Activated CD8-positive, alpha-beta memory T cell treated with anti-CD3 and anti-CD28 coated beads for 24 hours (primary cell): Measurements from ENCODE around the gene RANBP2.

Experiments
- DNase-seq: peaks from one replicate; pipeline ENCODE4 v3.0.0-alpha.2; 2020

RANBP2 gene

DNA sequence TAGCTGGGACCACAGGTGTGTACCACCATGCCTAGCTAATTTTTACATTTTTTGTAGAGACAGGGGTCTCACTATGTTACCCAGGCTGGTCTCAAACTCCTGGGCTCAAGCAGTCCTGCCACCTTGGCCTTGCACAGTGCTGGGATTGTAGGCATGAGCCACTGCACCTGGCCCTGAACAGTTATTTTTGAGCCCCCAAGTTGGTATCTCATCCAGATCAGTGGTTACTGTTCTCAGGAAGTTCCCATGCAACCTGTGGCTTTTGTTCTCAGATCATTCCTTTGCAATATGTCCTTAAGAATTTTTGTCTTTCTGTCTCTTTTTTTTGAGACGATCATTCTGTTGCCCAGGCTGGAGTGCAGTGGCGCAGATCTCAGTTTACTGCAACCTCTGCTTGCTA, 59.6 kb downstream of the RANBP2 start:
- DNase-seq: no peak

DNA sequence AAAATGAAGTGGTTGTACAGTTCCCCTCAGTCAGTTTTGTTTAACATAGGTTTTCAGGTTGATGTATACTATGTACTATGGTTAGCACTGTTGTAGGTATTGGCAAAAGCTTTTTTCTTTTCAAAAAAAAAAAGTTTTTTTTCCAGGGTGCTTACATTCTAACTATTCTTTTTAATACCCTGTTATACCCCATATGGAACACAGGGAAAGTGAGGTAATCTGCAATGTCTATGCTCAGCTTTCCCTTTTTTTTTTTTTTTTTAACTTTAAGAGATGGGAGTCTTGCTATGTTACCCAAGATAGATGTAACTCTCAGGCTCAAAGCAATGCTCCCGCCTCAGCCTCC, 66.7 kb downstream of the RANBP2 start:
- no peak for DNase-seq

DNA sequence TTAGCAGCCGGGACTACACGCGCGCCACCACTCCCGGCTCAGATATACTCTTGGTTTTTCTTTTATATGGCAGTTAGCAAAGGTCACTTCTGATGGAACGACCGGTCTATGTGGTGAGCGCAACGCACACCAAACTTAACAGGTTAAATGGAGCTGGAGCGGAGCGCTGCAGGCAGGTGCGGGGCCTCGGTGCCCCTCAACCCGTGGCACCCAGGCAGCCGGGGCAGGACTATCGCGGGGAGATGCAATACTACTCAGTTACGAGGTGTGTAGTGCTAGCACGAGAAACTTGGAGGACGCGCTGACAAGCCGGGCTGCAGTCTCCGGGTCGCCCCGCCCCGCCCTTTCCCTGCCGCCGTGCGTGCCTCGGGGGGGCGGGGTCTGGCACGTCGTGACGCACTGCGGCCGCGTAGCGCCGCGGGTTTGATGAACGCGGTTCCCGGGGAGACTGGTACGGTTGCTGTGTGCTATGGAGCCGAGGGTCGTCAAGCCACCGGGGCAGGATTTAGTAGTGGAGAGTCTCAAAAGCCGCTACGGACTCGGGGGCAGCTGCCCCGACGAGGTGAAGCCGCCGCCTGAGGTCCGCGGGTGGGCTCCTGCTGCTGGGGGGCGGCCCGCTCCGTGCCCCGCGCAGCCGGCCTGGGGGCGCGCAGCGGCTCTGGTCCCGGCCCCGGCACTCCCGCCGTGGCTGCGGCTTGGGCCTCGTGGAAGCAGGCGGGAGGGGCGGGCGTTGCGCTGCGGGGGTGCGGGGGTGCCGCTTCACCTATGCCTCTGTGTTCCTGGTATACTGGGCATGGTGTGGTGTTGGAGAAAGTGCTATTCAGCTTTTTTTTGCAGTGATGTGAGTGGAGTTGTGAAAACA, 67.3 kb downstream of the RANBP2 start, which contains the start of gene CCDC138:
Gene CCDC138, plus strand, starts transcription at position 418 of the 862 bp plus-strand sequence. Its CDS starts 52 bp downstream, at position 470.
- peak; percentile 95 for DNase-seq

DNA sequence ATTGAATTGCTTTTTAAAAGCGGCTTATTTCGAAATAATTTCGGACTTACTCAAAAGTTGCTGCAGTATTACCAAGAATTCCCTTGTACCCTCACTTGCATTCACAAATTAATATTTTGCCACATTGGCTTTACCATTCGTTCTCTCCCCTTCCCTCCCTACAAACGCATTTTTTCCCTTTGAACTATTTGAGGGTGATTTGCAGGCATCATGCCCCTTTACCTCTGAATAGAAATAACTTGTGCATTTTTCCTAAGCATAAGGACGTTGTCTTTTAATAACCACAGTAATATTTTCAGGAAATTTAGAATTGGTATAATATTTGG, 67.9 kb downstream of the RANBP2 start:
- DNase-seq: no peak

DNA sequence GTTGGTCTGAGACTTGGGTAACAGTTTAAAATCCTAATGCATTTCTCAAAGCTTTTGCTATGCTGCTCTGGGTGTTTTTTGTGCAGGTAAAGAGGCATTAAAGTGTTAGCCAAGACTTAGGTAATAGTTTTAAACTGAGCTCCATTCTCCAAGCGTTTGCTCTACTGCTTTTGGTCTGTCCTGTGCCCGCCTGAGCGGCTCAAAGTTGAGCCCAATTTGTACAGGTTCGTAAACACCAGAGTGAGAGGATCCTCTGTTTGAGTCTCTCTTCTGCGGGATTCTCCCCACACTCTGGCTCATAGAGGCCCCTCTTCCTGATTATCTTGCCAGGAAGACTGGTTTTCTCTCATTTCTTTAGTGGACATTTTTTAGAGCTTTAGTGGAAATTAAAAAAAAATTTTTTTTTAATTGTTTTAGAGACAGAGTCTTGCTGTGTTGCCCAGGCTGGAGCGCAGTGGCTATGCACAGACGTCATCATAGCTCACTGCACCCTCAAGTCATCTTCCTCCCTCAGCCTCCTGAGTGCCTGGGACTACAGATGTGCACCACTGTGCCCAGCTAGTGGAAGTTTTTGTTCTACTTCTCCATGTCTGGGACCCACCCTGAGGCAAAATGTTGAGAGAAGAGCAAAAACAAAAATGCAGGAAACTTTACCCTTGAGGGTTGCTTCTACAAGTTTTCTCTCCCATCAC, 83.9 kb downstream of the RANBP2 start:
- DNase-seq: no peak

DNA sequence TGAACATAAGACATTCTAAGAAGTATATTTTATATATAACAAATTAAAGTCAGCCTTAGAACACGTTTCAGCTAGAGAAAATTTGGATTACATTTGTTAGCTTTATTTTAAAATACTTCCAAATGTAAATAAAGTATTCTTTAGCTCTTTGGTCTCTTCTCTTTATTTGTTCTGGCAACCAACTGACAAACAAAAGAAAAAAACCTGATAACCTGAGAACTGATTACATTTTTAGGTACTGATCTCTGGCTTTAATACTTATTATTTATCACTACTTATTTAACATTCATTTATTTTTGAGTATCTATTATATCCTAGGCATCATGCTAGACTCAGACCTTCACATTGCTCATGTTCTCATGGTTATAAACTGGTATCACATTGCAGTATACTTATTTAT, 85.8 kb downstream of the RANBP2 start:
- no peak for DNase-seq

DNA sequence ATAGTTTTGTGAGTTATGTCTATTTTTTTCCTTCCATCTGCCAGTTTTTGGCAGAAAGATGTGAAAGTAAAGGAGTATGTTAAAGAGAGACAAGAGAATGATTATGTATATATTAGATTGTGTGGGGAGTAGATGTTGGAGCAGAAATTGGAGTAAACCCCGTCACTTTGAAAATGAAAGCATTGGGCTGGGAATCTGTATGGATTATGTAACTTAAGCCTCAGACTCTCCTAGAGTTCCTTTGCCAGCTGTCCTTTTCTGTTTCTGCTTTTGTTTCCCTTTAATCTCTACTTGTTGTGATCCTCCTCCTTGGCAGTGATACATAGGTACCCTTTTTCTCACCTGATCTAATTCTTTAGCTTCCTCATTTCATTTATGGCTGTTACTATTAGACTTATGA, 86.5 kb downstream of the RANBP2 start:
- DNase-seq: no peak

DNA sequence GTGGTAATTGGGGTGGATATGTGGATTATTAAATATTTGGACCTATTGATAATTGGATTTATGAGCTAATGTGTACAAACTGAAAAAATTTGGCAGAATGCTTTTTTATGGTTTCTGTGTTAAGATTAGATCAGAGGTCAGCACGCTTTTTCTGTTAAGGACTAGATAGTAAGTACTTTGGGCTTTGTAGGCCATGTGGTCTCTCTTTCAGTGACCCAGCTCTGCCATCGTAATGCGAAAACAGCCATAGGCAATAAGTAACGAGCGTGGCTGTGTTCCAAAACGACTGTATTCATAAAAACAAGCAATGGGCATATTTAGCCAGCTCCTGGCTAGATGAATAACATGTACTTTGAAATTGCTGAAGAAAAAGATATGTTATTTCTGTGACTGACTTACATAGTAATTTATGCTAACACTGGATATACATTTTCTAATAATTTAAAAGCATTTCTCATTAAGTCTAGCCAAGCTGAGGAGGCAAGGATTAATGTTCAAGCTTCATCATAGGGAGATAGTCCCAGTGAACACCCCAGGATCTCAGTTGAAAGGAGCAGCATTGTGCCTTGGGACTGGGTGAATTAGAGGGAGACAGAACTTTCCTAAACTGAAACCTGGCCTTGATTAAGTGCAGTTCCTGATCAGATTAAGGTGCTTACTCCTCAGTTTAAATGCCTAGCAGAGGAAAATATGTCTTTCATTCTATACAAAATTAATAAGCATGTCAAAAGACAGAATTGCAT, 87.3 kb downstream of the RANBP2 start:
- no peak for DNase-seq

DNA sequence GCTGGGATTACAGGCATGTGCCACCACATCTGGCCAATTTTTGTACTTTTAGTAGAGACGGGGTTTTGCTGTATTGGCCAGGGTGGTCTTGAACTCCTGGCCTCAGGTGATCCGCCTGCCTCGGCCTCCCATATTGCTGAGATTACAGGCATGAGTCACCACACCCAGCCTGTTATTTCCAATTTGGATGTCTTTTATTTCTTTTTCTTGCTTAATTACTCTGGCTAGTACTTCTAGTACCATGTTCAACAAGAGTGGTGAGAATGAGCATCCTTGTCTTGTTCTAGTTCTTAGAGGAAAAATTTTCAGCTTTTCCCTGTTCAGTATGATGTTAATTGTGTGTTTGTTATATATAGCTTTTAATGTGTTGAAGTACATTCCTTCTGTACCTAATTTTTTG, 90.7 kb downstream of the RANBP2 start:
- DNase-seq: no peak

DNA sequence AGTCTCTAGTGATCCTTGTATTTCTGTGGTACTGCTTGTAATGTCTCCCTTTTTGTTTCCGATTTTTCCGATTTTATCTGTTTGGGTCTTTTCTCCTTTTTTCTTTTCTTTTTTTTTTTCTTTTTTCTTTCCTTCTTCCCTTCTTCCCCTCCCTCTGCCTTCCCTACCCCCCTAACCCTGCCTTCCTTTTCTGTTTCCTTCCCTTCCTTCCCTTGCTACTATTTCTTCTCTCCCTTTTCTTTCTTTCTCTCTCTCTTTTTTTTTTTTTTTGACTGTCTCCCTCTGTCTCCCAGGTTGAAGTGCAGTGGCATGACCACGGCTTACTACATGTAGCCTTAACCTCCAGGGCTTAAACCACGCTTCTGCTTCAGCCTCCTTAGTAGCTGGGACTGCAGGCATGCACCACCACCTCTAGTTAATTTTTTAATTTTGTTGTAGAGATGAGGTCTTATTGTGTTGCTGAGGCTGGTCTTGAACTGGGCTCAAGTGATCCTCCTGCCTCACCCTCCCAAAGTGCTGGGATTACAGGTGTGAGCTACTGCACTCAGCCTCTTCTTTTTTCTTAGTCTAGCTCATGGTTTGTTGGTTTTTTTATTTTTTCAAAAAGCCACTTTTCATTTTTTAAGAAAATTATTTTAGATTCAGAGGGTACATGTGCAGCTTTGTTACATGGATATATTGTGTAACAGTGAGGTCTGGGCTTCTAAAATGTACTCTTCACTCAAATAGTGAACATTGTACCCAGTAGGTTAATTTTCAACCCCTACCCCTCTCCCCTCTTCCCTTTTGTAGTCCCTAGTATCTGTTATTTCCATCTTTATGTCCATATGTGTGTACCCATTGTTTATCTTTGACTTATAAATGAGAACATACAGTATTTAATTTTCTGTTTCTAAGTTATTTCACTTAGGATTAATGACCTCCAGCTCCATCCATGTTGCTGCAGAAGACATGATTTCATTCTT, 92.0 kb downstream of the RANBP2 start:
- DNase-seq: no peak

DNA sequence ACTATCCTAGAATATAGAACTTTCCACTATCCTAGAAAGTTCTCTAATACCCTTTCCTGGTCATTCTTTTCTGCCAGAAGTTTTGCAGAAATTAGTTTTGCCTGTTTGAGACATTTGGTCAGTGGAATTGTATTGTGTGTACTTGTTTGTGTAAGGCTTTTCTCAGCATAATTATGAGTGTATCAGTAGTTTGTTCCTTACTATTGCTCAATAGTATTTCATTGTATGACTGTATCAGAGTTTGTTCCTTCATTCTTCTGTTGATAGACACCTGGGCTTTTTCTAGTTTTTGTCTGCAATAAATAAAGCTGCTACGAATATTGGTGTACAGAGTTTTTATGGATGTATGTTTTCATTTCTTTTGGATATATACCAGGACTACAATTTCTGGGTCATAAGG, 94.5 kb downstream of the RANBP2 start:
- DNase-seq: no peak

DNA sequence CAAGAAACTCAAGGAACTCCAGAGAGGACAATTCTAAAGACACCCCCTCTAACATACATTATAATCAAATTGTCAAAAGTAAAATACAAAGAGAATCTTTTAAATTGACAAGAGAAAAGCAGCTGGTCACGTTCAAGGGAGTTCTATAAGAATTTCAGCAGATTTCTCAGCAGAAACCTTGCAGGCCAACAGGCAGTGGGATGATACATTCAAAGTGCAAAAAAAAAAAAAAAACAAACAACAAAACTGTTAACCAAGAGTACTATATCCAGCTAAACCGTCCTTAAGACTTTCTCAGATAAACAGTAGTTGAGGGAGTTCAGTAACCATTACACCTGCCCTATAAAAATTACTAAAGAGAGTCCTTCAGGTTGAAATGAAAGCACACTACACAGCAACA, 101.2 kb downstream of the RANBP2 start:
- DNase-seq: no peak

DNA sequence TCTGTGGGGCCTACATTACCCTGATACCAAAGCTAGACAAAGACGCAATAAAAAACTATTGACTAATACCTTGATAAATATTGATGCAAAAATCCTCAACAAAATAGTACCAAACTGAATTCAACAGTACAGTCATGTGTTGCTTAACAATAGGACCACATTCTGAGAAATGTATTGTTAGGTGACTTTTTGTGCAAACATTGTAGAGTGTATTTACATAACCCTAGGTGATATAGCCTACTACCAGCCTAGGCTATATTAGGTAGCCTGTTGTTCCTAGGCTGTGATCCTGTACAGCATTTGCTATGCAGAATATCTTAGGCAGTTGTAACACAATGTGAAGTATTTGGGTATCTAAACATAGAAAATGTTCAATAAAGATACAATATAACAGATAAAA, 104.0 kb downstream of the RANBP2 start:
- DNase-seq: no peak

DNA sequence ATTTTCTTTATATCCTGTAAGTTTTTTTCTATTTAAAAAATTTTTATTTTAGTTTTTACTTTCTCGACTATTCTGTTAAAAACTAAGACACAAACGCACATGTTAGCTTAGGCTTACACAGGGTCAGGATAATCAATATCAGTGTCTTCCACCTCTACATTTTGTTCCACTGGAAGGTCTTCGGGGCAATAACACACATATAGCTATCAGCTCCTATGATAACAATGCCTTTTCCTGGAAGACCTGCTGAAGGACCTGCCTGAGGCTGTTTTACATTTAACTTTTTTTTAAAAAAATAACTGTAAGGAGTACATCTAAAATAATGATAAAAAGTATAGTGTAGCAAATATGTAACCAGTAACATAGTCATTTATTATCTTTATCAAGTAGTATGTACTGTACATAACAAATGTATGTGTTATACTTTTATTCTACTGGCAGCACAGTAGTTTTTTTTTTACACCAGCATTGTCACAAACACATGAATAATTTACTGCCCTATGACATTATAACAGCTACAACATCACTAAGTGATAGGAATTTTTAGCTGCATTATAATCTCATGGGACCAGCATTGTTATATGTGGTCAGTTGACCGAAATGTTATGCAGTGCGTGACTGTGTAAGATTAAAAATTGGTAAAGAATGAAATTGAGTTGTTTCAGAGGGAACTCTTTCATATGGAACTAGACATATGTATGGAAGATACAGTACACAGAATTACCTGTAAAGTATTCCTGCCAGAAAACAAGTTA, 105.2 kb downstream of the RANBP2 start:
- DNase-seq: no peak

DNA sequence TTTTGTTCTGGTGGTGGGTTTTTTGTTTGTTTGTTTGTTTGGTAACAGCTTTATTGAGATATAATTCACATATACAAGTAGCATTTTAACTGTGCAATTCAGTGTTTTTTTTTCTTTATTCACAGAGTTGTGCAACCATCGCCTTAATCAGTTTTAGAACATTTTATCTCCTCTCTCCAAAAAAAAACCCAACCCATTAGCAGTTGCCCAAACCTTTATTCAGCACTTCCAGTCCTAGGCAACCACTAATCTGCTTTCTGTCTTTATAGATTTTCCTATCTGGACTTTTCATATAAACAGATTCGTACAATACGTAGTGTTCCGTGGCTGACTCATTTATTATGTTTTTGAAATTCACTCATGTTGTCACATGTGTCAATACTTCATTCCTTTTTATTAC, 106.0 kb downstream of the RANBP2 start:
- DNase-seq: no peak

DNA sequence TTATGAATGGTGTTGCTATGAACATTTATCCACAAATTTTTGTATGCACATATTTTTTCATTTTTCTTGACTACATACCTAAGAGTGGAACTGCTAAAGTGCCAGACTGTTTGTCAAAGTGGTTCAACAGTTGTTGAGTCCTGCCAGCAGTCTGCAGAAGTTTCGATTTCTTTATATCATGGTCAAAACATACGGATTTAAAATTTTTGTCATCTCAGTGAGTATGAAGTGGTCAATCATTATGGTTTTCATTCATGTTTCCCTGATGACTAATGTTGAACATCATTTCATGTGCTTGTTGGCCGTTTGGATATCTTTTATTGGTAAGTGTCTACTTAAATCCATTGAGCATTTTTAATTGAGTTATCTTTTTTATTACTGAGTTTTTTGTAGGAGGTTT, 106.5 kb downstream of the RANBP2 start:
- DNase-seq: no peak

DNA sequence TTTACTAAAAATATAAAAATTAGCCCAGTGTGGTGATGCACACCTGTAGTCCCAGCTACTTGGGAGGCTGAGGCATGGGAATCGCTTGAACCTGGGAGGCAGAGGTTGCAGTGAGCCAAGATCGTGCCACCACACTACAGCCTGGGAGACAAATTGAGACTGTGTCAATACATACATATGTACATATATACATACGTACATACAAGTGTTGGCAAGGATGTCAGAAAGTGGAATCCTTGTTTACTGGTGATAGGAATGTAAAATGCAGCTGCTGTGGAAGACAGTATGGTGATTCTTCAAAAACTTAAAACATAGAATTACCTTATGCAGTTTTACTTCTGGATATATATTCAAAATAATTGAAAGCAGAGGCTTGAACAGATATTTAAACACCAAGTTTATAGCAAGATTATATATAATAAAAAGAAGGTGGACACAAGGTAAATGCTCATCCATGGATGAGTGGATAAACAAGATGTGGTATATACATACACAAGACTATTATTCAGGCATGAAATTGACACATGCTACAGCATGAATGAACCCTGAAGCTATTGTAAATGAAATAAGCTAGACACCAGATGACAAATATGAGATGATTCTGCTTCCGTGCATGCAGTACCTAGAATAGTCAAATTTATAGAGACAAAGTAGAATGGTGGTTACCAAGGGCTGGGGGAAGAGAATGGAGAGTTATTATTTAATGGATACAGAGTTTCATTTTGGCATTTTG, 110.5 kb downstream of the RANBP2 start:
- DNase-seq: no peak

DNA sequence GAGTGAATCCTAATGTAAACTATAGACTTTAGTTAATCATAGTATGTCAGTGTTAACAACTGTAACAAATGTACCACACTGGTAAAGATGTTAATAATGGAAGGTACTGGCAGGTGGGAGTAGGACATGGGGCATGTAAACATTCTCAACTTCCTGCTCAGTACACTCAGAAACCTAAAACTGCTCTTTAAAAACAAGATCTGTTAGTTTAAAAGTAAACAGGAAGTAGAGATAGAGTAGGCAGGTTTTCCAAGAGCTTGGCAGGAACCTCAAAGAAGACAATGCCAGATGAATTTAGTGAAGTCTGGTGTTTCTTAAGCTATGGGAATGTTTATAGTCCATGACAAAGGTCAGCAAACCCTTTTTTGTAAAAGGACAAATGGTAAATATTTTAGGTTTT, 113.9 kb downstream of the RANBP2 start:
- no peak for DNase-seq

DNA sequence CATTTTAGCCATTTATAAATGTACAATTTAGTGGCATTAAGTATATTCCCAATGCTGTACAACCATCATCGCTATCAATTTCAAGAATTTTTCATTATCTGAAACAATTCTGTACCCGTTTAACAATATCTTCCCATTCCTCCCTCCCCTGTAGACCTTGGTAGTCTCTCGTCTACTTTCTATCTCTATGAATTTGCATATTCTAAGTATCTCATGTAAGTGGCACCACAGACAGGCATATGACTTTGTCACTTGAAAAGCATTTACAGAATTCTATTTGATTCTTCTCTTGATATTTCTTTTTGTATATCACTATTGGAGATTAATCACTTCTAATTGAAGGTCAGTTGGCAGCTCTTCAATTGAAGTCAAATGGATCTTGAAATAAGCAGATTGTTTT, 115.3 kb downstream of the RANBP2 start:
- no peak for DNase-seq

DNA sequence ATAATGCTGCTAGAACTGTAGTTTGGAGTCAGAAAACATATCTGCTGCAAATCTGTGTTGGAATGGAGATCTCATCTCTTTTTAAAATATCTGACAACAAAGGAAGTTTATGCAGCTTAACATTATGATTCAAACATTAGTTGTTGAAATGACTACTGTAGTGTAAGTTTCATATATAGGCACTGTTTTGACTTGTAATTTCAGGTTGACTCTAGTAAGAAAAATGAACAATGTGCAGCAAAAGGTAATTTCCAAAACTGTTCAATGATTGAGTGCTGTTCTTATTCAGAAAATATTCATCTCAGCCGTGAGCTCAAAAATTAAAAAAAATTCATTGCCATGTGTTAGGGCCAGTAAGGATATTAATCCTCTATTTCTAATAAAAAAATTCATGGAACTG, 115.8 kb downstream of the RANBP2 start:
- no peak for DNase-seq
